Neural crest cell (in vitro differentiated cells): ENCODE results near the gene RILP. TPM values are rescaled to one million over a fixed set of nuclear protein-coding genes. Genes with fewer than 3 reads are reported as not detected.
"Not testable (repeated sequence)": the region's sequence is repeated elsewhere in the genome, so short reads cannot be mapped to it uniquely, and the experiment has no call there.

Experiments used
- DNase-seq: peaks from one replicate; pipeline ENCODE4 v3.0.0; 2021; ENCODE audit warnings: low read depth, mixed read lengths, low spot score
- H3K27ac Mint-ChIP-seq: one replicate; pipeline ENCODE4 v1.8.0; 2021; ENCODE audit warnings: mild to moderate bottlenecking, mixed read lengths; ENCODE audit not compliant: unreplicated experiment
- H3K27me3 Mint-ChIP-seq: 2 replicates; pipeline ENCODE4 v1.8.0; 2021; ENCODE audit warnings: low read depth, mild to moderate bottlenecking, mixed read lengths
- H3K36me3 Mint-ChIP-seq: 2 replicates; pipeline ENCODE4 v1.8.0; 2021; ENCODE audit warnings: low read depth, mild to moderate bottlenecking, mixed read lengths
- H3K4me1 Mint-ChIP-seq: 2 replicates; pipeline ENCODE4 v1.8.0; 2021; ENCODE audit warnings: mixed read lengths
- H3K4me3 Mint-ChIP-seq: one replicate; pipeline ENCODE4 v1.8.0; 2021; ENCODE audit warnings: mild to moderate bottlenecking, mixed read lengths
- H3K9me3 Mint-ChIP-seq: 2 replicates; pipeline ENCODE4 v1.8.0; 2021; ENCODE audit warnings: mixed read lengths
- CTCF ChIP-seq: fragments of 200-600 bp; sonication (generic); conservative IDR thresholded peaks from 2 replicates; pipeline ENCODE4 v1.5.0; 2021; ENCODE audit warnings: antibody characterized with exemption, mild to moderate bottlenecking
- total RNA-seq: library from RNA; stranded (reverse); gene quantifications from 2 replicates; pipeline ENCODE4 v1.2.1, GENCODE V29; 2021

Gene RILP
- total RNA-seq, 1 donor from 2014 or later = 1.8 TPM

GRCh38 chr17:1673041-1673785 is 23.5 kb upstream of the RILP start:
- DNase-seq = no peak
- Mint-ChIP-seq H3K27ac (no peak overlapping the region), H3K9me3 (no peaks in the 10 kb centered on the region), H3K36me3 (peaks cover 37% of the 10 kb centered on the region), H3K4me1 (no peaks in the 10 kb centered on the region), H3K4me3 (no peak overlapping the region), H3K27me3 (no peaks in the 10 kb centered on the region)
- TF ChIP-seq CTCF = no peak

DNA sequence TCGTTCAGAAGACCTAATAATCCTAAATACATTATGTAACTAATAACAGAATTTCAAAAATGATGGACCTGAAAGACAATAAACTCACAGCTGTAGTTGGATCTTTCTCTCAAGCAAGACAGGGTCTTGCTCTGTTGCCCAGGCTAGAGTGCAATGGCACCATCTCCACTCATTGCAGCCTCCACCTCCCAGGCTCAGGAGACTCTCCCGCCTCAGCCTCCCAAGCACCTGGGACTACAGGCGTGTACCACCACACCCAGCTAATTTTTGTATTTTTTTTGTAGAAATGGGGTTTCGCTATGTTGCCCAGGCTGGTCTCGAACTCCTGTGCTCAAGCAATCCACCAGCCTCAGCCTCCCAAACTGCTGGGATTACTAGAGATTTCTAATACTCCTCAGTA is 14.3 kb upstream of the RILP start:
- H3K36me3 Mint-ChIP-seq = peaks cover 36% of the 10 kb centered on the region
- not testable (repeated sequence) for H3K27ac Mint-ChIP-seq, H3K9me3 Mint-ChIP-seq, H3K4me3 Mint-ChIP-seq, DNase-seq, H3K27me3 Mint-ChIP-seq, H3K4me1 Mint-ChIP-seq

GRCh38 chr17:1661045-1661444 is 11.4 kb upstream of the RILP start:
- no peak for DNase-seq
- Mint-ChIP-seq H3K36me3 (peaks cover 51% of the 10 kb centered on the region), H3K4me1 (no peaks in the 10 kb centered on the region), H3K9me3 (no peaks in the 10 kb centered on the region), H3K27me3 (no peaks in the 10 kb centered on the region), H3K27ac (no peak overlapping the region), H3K4me3 (no peak overlapping the region)
- TF ChIP-seq CTCF = no peak

DNA sequence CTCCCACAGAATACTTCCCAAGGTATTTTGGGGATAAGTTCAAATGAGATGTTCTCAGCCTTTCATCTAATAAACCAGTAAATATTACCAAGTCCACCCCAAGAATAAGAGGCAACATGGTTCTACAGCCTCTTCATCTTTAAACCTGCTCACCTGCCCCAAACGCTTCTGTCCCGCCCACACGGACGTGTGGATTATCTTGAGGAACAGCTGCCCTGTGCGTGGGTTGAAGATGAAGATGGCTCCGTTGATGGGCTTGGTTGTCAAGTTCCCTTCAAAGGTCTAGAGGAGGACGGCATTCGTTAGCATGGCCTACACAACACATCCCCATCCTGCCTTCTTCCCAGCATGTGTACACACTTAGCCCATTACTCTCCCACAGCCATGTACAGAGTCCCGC is 8.4 kb upstream of the RILP start:
- no peak for TF ChIP-seq CTCF
- Mint-ChIP-seq H3K36me3 (peaks cover 62% of the 10 kb centered on the region), H3K27me3 (no peaks in the 10 kb centered on the region), H3K27ac (no peak overlapping the region), H3K9me3 (no peaks in the 10 kb centered on the region), H3K4me3 (no peak overlapping the region), H3K4me1 (no peaks in the 10 kb centered on the region)
- no peak for DNase-seq

DNA sequence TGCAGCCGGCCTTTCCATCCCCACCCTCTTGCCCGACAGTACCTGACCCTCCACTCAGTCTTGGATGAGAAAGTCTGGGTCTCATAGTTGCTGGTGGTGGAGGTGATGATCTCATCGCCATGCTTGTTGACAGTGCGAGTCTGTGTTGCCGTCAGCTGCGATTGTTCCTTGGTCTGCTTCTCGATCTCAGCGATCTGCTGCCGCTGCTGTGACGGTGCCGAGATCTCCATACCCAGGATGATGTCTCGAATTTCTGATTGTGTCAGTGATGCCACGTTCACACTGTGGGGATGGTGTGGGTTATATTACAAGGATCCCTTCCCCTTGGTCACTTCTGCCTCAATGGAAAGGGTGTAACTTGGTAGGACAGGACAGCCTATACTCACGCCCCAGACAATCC is 4.1 kb upstream of the RILP start:
- no peaks in the 10 kb centered on the region for H3K27me3 Mint-ChIP-seq

GRCh38 chr17:1652794-1653193 is 3.1 kb upstream of the RILP start:
- not testable (repeated sequence) for H3K4me1 Mint-ChIP-seq, H3K27ac Mint-ChIP-seq, DNase-seq, H3K9me3 Mint-ChIP-seq, H3K27me3 Mint-ChIP-seq
- Mint-ChIP-seq H3K36me3 (peaks cover 28% of the 10 kb centered on the region), H3K4me3 (peak overlapping the region; percentile 59)

More for the DNA sequence above, 4.1 kb upstream of the RILP start:
- Mint-ChIP-seq H3K4me1 (no peaks in the 10 kb centered on the region), H3K9me3 (no peaks in the 10 kb centered on the region), H3K36me3 (peaks cover 37% of the 10 kb centered on the region), H3K27ac (no peak overlapping the region), H3K4me3 (no peak overlapping the region)
- no peak for DNase-seq
- no peak for TF ChIP-seq CTCF
